ENCODE results near the gene PCYOX1L.

The PCYOX1L gene

GRCh38 chr5:149357370-149358293, at the start of gene PCYOX1L:
Gene PCYOX1L, plus strand, starts transcription at chr5:149358046. Its CDS starts 23 bp downstream, at chr5:149358069.
- peak within 1 kb of the TSS; percentile 81 for H3K4me3 ChIP-seq (ENCODE audit: control insufficient read depth, low read depth, low read length)
- peak; percentile 92 for DNase-seq (ENCODE audit: low read depth)
- TF ChIP-seq CTCF (conservative IDR thresholded peaks at IDR 0.05; ENCODE audit: control insufficient read depth, insufficient read depth, low read depth, low read length): no peak

- DNase-seq (ENCODE audit: low read depth): no peak
- no peak for TF ChIP-seq CTCF (conservative IDR thresholded peaks at IDR 0.05; ENCODE audit: control insufficient read depth, insufficient read depth, low read depth, low read length)
- no peak overlapping the region for H3K4me3 ChIP-seq (ENCODE audit: control insufficient read depth, low read depth, low read length)
Measured at GRCh38 chr5:149309354-149309753, 48.5 kb upstream of the PCYOX1L start.

GRCh38 chr5:149310488-149310887, 47.4 kb upstream of the PCYOX1L start:
- no peak overlapping the region for H3K4me3 ChIP-seq (ENCODE audit: control insufficient read depth, low read depth, low read length)
- no peak for DNase-seq (ENCODE audit: low read depth)
- TF ChIP-seq CTCF (conservative IDR thresholded peaks at IDR 0.05; ENCODE audit: control insufficient read depth, insufficient read depth, low read depth, low read length): no peak

- peak; percentile 75 for DNase-seq (ENCODE audit: low read depth)
- TF ChIP-seq CTCF (conservative IDR thresholded peaks at IDR 0.05; ENCODE audit: control insufficient read depth, insufficient read depth, low read depth, low read length): no peak
- no peak overlapping the region for H3K4me3 ChIP-seq (ENCODE audit: control insufficient read depth, low read depth, low read length)
Measured at GRCh38 chr5:149310947-149311658, 46.7 kb upstream of the PCYOX1L start.

GRCh38 chr5:149313151-149313841, 44.5 kb upstream of the PCYOX1L start:
- H3K4me3 ChIP-seq (ENCODE audit: control insufficient read depth, low read depth, low read length): no peak overlapping the region
- no peak for TF ChIP-seq CTCF (conservative IDR thresholded peaks at IDR 0.05; ENCODE audit: control insufficient read depth, insufficient read depth, low read depth, low read length)
- no peak for DNase-seq (ENCODE audit: low read depth)

GRCh38 chr5:149314571-149315111, 43.2 kb upstream of the PCYOX1L start:
- TF ChIP-seq CTCF (conservative IDR thresholded peaks at IDR 0.05; ENCODE audit: control insufficient read depth, insufficient read depth, low read depth, low read length): no peak
- H3K4me3 ChIP-seq (ENCODE audit: control insufficient read depth, low read depth, low read length): no peak overlapping the region
- DNase-seq (ENCODE audit: low read depth): no peak
